HCT116 (cell line): Measurements from ENCODE around the gene STXBP3. TPM values are rescaled to one million over a fixed set of nuclear protein-coding genes. Genes with fewer than 3 reads are reported as not detected.
"Not testable (repeated sequence)": the region's sequence is repeated elsewhere in the genome, so short reads cannot be mapped to it uniquely, and the experiment has no call there.

Experiments
- ATAC-seq: fragments of 200-7000 bp; cut with Tn5 transposase; 2 replicates; pipeline ENCODE4 v1.9.1; 2020; ENCODE audit warnings: mild to moderate bottlenecking, moderate library complexity
- BruUV-seq: library from RNA; stranded (reverse); fragments of 400-500 nt; replicated peaks from 2 replicates; lab custom pipeline; 2021; lab: Mats Ljungman, UMichigan
- CTCF ChIA-PET: fragments of 300-600 bp; sonication (Branson Sonifier 250); formaldehyde crosslinking; loops from one replicate; lab custom pipeline; 2021; ENCODE audit warnings: antibody characterized with exemption; lab: Charles Lee
- POLR2A ChIA-PET: fragments of 300-600, 350-600 bp; sonication (Branson Sonifier 250); formaldehyde crosslinking; loops from one replicate; lab custom pipeline; 2021; ENCODE audit warnings: antibody characterized with exemption; lab: Charles Lee
- RAD21 ChIA-PET, 2 experiments: fragments of 300-600 bp; sonication (Branson Sonifier 250); formaldehyde crosslinking; loops; one replicate each; lab custom pipeline; 2023; ENCODE audit warnings: low total read pairs in 2 of 2; ENCODE audit not compliant: uncharacterized antibody in 2 of 2, unreplicated experiment in 2 of 2, low non-redundant PET in 1 of 2; lab: Charles Lee
- DNase-seq: peaks from one replicate; pipeline ENCODE4 v3.0.0-alpha.2; 2010; ENCODE audit warnings: low read depth, low spot score
- H2AFZ ChIP-seq: fragments of 200-600 bp; shearing (Covaris generic), sonication (generic); 2 replicates; pipeline ENCODE4 v1.6.1; 2017; ENCODE audit warnings: low read depth, mixed run types, mixed read lengths, antibody characterized with exemption, low read length; ENCODE audit not compliant: poor library complexity, severe bottlenecking
- H3K27ac ChIP-seq: 2 replicates; pipeline ENCODE4 v1.5.1; 2012; ENCODE audit warnings: low read depth, low read length
- H3K27me3 ChIP-seq: fragments of 200-600 bp; sonication (generic); 2 replicates; pipeline ENCODE4 v1.6.1; 2016; ENCODE audit warnings: mixed run types, low read length, mixed read lengths; ENCODE audit not compliant: insufficient read depth
- H3K36me3 ChIP-seq, 2 experiments: fragments of 200-500 bp in 1 of 2; fragments of 200-600 bp in 1 of 2; sonication (Bioruptor generic) in 1 of 2; sonication (generic) in 1 of 2; 2 replicates each; pipeline versions ENCODE4 v1.5.1 to v1.6.1; 2014 to 2016; ENCODE audit warnings: low read length in 2 of 2, inconsistent platforms in 1 of 2, mixed read lengths in 1 of 2, mixed run types in 1 of 2; ENCODE audit not compliant: insufficient read depth in 2 of 2, control insufficient read depth in 1 of 2
- H3K4me1 ChIP-seq, 2 experiments: fragments of 200-600 bp in 1 of 2; sonication (generic) in 1 of 2; 2 replicates each; pipeline versions ENCODE4 v1.5.1 to v1.6.1; 2012 to 2017; ENCODE audit warnings: low read length in 2 of 2, inconsistent platforms in 1 of 2, mild to moderate bottlenecking in 1 of 2, mixed read lengths in 1 of 2, mixed run types in 1 of 2, moderate library complexity in 1 of 2; ENCODE audit not compliant: insufficient read depth in 2 of 2, control insufficient read depth in 1 of 2
- H3K4me2 ChIP-seq: fragments of 200-600 bp; sonication (generic); 2 replicates; pipeline ENCODE4 v1.6.1; 2017; ENCODE audit warnings: mixed run types, low read length, mixed read lengths
- H3K4me3 ChIP-seq, 2 experiments: fragments of 200-600 bp in 1 of 2; sonication (generic) in 1 of 2; replicated peaks in 1 of 2; 2 replicates each; pipeline ENCODE4 v1.5.1; 2011 to 2016; ENCODE audit warnings: low read length in 2 of 2, control low read depth in 1 of 2, low read depth in 1 of 2, mild to moderate bottlenecking in 1 of 2, mixed read lengths in 1 of 2, mixed run types in 1 of 2
- H3K79me2 ChIP-seq: fragments of 200-600 bp; sonication (generic); 2 replicates; pipeline ENCODE4 v1.6.1; 2017; ENCODE audit warnings: mild to moderate bottlenecking, mixed run types, low read length, moderate library complexity, mixed read lengths; ENCODE audit not compliant: insufficient read depth
- H3K9ac ChIP-seq: fragments of 200-600 bp; sonication (generic); 2 replicates; pipeline ENCODE4 v1.6.1; 2016; ENCODE audit warnings: low read length, mixed read lengths
- H3K9me2 ChIP-seq: fragments of 200-600 bp; sonication (generic), shearing (Covaris generic); 2 replicates; pipeline ENCODE4 v1.6.1; 2017; ENCODE audit warnings: mixed run types, mild to moderate bottlenecking, moderate library complexity; ENCODE audit not compliant: insufficient read depth
- H3K9me3 ChIP-seq, 2 experiments: fragments of 200-500 bp in 1 of 2; fragments of 200-600 bp in 1 of 2; sonication (Bioruptor generic) in 1 of 2; sonication (generic) in 1 of 2; 2 replicates each; pipeline ENCODE4 v1.6.1; 2014 to 2017; ENCODE audit warnings: low read length in 2 of 2, mixed read lengths in 2 of 2, inconsistent platforms in 1 of 2, low read depth in 1 of 2, mild to moderate bottlenecking in 1 of 2, mixed run types in 1 of 2, moderate library complexity in 1 of 2; ENCODE audit not compliant: control insufficient read depth in 1 of 2, insufficient read depth in 1 of 2
- H4K20me1 ChIP-seq: fragments of 200-600 bp; sonication (generic), shearing (Covaris generic); 2 replicates; pipeline ENCODE4 v1.6.1; 2017; ENCODE audit warnings: mixed run types, mild to moderate bottlenecking, moderate library complexity; ENCODE audit not compliant: insufficient read depth
- EZH2 ChIP-seq: fragments of 200-600 bp; sonication (generic); IDR thresholded peaks from 2 replicates; pipeline ENCODE4 v1.6.1; 2017; ENCODE audit warnings: antibody characterized with exemption, mixed run types
- EZH2phosphoT487 ChIP-seq: fragments of 200-600 bp; IDR thresholded peaks from 2 replicates; pipeline ENCODE4 v1.6.1; 2018; ENCODE audit warnings: antibody characterized with exemption, borderline replicate concordance
- TCF7L2 ChIP-seq: IDR thresholded peaks from 2 replicates; pipeline ENCODE4 v1.7.0; 2011; ENCODE audit warnings: borderline replicate concordance, inconsistent platforms; ENCODE audit not compliant: insufficient read depth, insufficient read length; ENCODE audit errors: extremely low read depth
- YY1 ChIP-seq: IDR thresholded peaks from 2 replicates; pipeline ENCODE4 v1.6.1; 2011; ENCODE audit warnings: low read length, low read depth, moderate library complexity, mild to moderate bottlenecking; ENCODE audit not compliant: insufficient replicate concordance; ENCODE audit errors: extremely low read depth
- intact Hi-C: fragments of 100-400 bp; cut with micrococcal nuclease; formaldehyde crosslinking; loops from 2 replicates; pipeline ENCODE4 v1.10.0; 2022
- total RNA-seq: library from RNA; stranded (reverse); gene quantifications from one replicate; pipeline ENCODE4 v1.2.1, GENCODE V29; 2021; ENCODE audit not compliant: unreplicated experiment
- TF ChIP-seq, protein P1 (sequence below): IDR thresholded peaks from 2 replicates; pipeline ENCODE4 v1.6.1; 2012

The STXBP3 gene
- total RNA-seq, 1 experiment from 2014 or later, result 22.6 TPM

DNA sequence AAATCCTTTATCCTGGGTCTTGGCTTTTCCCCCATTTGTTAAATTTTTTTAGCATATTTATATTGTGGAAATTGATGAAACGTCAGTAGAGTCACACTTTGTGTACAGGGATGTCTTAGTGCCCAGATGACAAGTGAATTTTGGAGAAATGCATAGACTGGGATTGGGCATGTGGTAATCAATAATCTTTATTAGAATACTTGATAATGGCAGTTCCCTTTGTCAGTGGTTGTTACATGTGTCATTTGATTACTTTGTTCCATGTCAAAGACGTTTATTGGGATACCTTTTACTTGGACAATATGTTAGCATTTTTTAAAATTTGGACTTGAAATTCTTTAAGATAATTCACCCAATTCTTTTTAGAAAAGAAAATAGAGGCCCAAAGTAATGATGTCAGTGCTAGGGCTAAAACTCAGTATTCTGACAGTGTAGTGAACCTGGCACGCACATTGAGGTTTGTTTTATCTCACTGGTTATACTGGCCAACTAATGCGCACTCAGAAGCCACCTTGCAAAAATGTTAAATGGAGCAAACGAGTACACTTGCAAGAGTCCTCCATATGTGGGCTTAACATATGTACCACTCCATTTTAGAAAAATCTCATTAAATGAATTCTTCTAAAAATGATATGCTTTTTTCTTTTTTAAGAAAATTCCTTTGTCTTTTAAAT lies 45.2 kb upstream of the STXBP3 start:
- Histone ChIP-seq H2AFZ (no peak overlapping the region), H3K36me3 (peaks cover 40 to 42% of the 10 kb centered on the region in 2 experiments), H3K9ac (no peak overlapping the region), H3K27me3 (no peaks in the 10 kb centered on the region), H3K9me2 (no peaks in the 10 kb centered on the region), H3K4me3 (no peak overlapping the region), H4K20me1 (peaks cover 20% of the 10 kb centered on the region; the same call in 1 of the 2 replicates), H3K4me1 (peaks cover 5 to 12% of the 10 kb centered on the region in 2 experiments), H3K27ac (no peak overlapping the region), H3K9me3 (no peaks in the 10 kb centered on the region), H3K4me2 (no peak overlapping the region), H3K79me2 (peaks cover 24% of the 10 kb centered on the region)
- POLR2A ChIA-PET, result no interaction called here
- DNase-seq (no peak), ATAC-seq (no peak)
- CTCF ChIA-PET, result no interaction called here
- TF ChIP-seq, protein P1, sequence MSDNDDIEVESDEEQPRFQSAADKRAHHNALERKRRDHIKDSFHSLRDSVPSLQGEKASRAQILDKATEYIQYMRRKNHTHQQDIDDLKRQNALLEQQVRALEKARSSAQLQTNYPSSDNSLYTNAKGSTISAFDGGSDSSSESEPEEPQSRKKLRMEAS, result no peak
- TF ChIP-seq TCF7L2, result no peak
- no peak for TF ChIP-seq YY1
- TF ChIP-seq EZH2phosphoT487, result no peak
- TF ChIP-seq EZH2, result no peak
- RAD21 ChIA-PET, result no interaction called here
- intact Hi-C loops, result no loop called here
- no TSS peak for BruUV-seq

DNA sequence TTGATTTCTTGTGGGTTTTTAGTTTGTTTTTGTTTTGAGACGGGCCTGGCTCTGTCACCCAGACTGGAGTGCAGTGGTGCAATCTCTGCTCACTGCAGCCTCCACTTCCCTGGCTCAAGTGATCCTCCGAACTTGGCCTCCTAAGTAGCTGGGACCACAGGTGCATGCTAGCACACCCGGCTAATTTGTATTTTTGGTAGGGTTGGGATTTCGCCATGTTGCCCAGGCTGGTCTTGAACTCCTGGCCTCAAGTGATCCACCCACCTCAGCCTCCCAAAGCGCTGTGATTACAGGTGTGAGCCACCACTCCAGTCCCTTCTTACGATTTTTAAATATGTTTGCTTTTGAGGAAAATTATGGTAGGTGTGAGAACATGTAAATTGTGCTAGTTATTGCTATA lies 44.4 kb upstream of the STXBP3 start:
- H3K4me3 ChIP-seq, result not testable (repeated sequence)

More for the DNA sequence above, 44.4 kb upstream of the STXBP3 start:
- H2AFZ ChIP-seq, CTCF ChIA-PET, H3K9ac ChIP-seq, H3K27me3 ChIP-seq, POLR2A ChIA-PET, H3K9me3 ChIP-seq, BruUV-seq, H3K4me2 ChIP-seq, RAD21 ChIA-PET, H3K9me2 ChIP-seq, DNase-seq, H3K27ac ChIP-seq, intact Hi-C loops: not testable (repeated sequence)
- Histone ChIP-seq H3K79me2 (peaks cover 16% of the 10 kb centered on the region), H4K20me1 (peaks cover 12% of the 10 kb centered on the region; the same call in 1 of the 2 replicates), H3K4me1 (peaks cover 5 to 12% of the 10 kb centered on the region in 2 experiments), H3K36me3 (peaks cover 34 to 35% of the 10 kb centered on the region in 2 experiments)
- ATAC-seq, result 0 out of 2 replicates have a peak, but pooled peaks have one; percentile 19
